ENCODE data around the gene PDS5B.
"Not testable (repeated sequence)": the region's sequence is repeated elsewhere in the genome, so short reads cannot be mapped to it uniquely, and the experiment has no call there.

PDS5B gene

DNA sequence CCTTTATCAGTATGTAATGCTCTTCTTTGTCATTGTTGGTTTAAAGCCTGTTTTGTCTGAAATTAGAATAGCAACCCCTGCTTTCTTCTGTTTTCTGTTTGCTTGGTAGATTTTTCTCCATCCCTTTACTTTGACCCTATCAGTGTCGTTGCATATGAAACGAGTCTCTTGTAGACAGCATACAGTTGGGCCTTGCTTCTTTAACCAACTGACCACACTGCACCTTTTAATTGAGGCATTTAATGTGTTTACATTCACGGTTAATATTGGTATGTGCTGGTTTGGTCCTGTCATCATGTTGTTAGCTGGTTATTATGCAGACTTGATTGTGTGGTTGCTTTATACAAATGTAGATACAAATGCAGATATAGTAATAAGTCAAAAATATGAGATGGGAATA is 71.1 kb downstream of the PDS5B start:
- DNase-seq (ENCODE audit: low spot score) = no peak

DNA sequence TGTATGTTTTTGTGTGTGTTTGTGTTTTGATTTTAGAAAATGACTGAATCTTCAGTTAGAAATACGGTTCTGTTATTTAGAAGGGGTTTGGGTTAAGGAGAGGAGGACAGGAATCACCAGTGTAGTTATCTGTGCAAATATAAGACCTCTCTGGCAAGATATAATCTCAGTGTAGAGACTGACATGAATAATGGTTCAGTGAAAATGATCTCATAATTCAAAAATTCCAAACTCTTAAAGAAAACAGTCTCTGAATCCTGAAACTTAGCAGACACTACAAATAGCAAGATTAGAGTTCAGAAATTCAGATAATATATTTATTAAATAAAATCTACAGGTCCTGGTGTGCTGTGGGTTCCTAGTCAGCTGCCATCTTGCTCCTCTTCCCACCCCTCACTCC is 73.5 kb downstream of the PDS5B start:
- DNase-seq (ENCODE audit: low spot score) = no peak

DNA sequence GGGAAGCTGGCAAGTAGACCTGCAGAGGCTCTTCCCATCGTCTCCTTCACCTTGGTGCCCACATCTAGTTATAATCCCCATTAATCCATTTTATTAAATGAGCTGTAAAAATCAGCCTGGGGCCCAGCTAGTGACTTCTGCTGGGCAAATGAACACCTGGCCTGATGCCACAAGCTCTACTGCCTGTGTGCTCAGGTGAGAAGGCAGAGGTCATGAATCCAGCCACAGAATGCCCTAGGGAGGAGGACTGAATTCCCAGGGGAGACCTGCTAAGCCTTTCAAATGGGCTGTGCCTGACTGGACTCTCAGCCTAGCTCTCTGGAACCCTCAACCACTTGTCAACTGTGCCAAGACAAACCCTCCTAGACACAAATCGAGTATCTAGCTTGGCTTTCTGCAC is 74.0 kb downstream of the PDS5B start:
- DNase-seq (ENCODE audit: low spot score) = no peak

DNA sequence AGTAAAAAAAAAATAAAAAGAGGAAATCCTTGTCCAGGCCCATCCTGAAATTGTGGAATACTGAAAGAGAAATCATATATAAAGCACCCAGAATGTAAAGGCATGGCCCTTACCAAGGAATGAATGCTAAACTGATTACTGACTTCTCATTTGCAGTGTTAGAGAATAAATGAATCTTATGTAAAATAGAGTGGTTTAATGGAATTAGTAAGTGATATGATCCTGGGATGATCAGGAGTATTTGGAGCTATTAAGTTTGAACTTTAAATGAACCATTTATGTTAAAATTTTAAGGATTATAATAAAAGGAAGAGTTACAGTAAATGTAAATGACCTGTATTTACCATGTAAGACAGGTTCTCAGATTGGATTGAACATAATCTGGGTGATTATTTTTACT is 75.4 kb downstream of the PDS5B start:
- DNase-seq (ENCODE audit: low spot score) = no peak

DNA sequence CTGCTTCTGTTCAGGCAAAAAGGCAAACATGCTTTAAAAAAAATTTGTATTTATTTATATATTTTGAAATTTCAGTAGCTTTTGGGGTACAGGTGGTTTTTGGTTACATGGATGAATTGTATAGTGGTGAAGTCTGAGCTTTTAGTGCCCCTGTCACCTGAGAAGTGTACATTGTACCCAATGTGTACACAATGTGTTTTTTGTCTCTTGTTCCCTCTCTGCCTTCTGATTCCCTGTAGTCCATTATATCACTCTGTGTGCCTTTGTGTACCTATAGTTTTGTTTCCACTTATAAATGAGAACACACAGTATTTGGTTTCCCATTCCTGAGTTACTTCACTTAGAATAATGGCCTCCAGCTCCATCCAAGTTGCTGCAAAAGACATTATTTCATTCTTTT is 77.4 kb downstream of the PDS5B start:
- no peak for DNase-seq (ENCODE audit: low spot score)

DNA sequence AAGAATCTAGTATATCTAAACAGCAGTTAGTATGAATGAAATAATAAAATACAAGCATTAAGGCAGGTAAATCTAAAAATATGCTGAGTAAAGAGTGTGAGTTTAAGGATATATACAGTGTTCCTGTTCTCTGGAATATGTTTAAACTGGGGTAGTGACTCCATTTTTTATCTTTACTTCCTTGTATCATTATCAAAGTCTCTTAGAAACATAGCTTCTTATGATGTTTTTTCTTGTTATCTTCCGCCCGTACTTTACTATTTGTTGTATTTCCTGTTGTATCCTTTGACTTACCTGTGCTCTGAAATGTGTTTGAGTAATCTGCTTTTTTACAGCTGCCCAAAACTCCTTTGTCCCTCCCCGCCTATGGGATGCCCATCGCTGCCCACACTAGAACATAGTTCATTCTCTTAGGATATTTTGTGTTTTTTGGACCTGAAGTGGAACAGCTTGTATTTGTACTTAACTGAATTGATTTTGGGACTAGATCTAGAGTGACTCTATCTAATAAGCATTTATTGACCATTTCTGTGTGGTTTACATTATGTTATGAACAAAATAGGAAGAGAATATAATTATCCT is 80.8 kb downstream of the PDS5B start:
- DNase-seq (ENCODE audit: low spot score) = no peak

DNA sequence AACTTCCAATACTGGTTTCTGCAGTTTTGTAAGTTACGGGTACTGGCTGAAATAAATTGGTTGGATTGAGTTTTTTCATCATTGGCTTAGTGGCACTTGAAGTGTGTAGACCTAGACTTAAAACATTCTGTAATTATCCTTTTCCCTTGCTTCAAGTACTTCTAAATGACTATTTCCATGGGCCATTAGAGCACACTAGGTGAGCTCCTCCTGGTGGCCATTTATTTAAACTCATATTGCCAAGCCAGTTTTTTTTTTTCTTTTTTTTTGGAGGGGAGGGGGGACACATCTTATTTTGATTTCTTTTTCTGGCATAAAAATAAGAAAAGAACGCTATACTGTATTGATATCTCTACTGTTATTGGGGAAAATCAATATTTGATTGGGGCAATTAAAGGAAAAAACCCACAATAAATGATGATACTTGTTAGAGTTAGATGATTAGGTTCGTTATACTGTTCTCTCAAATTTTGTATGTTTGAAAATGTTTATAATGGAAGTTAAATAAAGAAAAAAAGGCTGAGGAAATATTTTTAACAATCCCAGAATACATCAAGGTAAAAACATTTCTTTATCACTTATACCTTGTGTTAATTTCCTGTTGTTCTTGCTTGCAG is 82.9 kb downstream of the PDS5B start:
- peak; percentile 12 for DNase-seq (ENCODE audit: low spot score)

DNA sequence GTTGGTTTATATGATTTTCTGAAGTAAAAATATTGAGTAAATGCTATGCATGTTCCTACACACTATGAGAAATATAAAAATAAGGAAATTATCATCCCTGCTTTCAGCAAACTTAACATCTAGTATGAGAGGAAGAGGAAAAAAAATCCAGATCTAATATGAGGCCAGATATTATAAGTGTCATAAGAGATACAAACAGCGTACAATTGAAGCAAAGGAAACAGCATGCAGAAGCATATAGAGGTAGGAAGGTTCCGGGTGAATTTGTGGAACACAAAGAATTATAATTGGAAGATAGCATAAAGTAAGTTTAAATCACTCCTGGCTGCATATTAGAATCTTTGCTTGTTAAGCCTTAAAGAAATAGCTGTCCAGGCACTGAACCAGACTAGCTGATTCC is 88.3 kb downstream of the PDS5B start:
- DNase-seq (ENCODE audit: low spot score) = no peak

DNA sequence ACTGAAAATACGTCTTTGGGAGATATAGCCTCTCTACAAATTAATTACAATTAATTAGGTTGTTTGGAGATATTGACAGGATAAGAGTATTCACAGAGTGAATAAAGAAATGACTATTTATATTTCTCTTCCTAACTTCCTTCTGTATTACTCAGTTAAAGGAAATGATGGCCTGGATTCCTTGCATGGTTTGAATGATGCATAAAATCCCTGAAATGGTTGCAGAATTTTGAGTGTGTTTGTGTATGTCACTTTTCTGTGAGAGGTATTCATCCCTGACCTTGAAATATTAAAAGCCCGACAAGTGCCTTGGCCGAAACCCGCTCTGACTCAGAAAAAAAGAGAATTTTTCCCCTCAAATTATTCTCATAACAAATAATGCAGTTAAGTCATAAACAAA is 90.0 kb downstream of the PDS5B start:
- peak; percentile 2 for DNase-seq (ENCODE audit: low spot score)

DNA sequence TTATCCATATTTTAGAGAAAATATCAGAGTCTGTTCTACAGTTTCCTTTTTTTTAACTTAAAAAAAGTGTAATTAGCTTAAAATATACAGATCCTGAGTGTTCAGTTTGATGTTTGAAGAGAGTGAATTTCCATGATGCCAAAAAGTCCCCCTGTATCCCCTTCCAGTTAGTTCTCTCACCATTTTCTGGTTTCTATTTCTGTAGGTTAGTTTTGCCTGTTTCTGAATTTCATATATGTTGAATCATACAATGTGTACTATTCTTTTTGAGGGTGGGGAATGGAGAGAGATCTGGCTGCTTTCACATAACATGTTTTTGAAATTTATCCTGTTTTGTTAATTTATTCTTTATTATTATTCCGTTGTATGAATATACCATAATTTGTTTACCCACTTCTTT is 95.9 kb downstream of the PDS5B start:
- no peak for DNase-seq (ENCODE audit: low spot score)

DNA sequence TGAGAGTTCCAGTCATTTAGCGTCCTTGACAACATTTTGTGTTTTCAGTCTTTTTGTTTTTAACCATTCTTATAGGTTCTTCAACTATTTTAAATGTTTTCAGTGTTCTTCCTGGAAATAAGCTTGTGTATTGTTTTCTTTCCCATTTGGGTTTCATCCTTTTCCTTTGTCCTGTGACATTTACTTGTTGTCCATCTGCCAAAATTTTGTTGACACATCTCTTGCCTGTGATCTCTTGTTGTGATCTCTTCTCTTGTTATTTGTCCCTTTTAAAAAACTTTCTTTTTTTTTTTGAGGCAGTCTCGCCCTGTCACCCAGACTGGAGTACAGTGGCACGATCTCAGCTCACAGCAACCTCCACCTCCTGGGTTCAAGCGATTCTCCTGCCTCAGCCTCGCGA is 96.5 kb downstream of the PDS5B start:
- no peak for DNase-seq (ENCODE audit: low spot score)

DNA sequence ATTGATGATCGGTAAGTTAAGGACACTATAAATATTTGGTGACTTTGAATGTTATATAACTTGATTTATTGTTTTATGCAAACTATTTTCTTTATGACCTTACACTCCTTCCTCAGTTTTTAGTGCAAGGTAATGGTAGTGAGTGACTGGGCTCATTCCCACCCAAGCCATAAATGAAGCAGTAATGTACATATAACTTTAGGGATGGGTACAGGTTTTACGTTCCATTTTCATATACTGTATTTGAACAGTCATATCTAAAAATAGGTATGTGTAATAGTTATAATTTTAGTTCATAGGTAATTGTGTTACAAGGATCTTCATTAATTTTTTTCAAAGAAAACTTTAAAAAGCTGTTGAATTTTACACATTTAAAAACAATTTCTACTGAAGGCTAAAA is 101.0 kb downstream of the PDS5B start:
- no peak for DNase-seq (ENCODE audit: low spot score)

DNA sequence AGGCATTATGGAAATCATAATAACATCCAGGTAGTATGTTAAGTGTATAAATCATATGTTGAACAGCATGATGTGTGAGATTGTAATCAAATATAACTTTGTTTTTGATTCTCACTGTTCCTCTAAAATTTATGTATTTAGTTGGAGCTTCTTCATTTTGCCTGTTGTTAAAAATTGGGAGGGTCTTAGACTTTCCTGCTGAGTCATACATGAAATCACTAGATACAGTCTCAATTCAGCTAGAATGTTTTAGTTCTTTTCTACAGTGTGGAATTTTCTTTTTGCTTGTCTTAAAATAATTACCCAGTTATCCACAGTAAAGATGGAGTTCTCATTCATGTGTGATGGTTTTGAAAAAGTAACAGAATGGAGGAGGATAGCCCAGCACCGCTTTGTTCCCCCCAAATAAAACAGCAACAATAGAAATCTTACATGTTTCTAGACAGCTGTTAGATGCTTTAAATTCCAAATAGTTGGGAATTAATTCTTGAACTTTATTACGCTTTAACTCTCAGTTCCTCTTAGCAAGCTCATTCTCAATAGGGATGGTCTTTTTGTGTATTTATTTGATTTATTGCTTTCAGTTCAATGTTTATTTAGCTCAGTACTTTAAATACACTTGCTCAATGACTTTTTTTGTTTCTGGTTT is 109.5 kb downstream of the PDS5B start:
- no peak for DNase-seq (ENCODE audit: low spot score)

DNA sequence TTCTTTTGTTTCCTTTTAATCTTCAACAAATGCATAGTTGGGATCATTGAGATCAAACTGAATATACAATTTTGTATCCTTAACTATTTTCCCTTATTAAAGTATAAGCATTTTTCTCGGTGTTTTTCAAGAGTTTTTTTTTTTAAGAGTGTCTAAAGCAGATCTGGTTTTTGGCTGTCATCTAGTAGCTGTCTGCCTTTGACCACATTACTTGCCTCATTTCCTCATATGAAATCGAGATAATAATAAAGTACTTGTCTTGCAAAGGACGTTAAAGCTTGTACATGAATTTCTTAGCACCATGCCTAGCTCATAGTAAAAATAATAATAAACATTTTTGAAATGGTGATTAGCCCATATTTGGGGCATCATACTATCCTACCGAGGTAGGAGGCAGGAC is 121.2 kb downstream of the PDS5B start:
- DNase-seq (ENCODE audit: low spot score) = no peak

DNA sequence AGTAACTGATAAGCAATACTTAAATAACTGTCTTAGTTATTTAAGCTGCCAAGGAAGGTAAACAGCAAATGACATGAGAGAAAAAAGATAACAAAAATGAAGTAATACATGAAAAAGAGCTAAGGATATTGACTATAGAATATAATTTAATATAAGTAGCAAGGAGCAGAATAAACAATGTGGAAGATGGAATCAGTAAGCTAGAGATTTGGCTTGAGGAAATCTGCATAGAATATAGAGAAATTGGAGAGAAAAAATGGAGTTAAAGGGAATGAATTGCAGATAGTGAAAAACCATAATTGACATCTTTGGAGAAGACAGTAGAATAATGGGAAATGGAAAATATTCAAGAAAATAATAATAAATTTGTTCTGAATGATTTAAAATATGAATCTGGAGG is 127.1 kb downstream of the PDS5B start:
- DNase-seq (ENCODE audit: low spot score) = no peak

DNA sequence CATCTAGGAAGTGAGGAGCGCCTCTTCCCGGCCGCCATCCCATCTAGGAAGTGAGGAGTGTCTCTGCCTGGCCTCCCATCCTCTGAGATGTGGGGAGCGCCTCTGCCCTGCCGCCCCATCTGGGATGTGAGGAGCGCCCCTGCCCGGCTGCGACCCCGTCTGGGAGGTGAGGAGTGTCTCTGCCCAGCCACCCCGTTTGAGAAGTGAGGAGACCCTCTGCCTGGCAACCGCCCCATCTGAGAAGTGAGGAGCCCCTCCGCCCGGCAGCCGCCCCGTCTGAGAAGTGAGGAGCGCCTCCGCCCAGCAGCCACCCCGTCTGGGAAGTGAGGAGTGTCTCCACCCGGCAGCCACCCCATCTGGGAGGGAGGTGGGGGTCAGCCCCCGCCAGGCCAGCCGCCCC is 129.9 kb downstream of the PDS5B start:
- DNase-seq (ENCODE audit: low spot score) = not testable (repeated sequence)

DNA sequence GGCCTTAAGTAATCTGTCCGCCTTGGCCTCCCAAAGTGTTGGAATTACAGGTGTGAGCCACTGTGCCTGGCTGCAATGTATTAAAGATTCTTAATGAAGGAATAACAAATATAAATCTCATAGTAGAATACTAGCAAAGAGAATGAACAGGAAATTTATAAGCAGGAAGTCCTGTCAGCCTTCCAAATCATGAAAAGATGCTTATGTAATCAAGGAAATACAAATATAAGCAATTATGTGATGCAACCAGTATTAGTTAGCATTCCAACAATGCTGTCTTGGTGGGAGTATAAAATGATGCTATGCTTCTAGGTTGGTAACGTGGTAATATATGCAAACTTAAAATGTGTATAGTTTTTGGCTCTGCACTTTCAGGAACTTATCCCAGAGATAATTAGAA is 133.8 kb downstream of the PDS5B start:
- no peak for DNase-seq (ENCODE audit: low spot score)

DNA sequence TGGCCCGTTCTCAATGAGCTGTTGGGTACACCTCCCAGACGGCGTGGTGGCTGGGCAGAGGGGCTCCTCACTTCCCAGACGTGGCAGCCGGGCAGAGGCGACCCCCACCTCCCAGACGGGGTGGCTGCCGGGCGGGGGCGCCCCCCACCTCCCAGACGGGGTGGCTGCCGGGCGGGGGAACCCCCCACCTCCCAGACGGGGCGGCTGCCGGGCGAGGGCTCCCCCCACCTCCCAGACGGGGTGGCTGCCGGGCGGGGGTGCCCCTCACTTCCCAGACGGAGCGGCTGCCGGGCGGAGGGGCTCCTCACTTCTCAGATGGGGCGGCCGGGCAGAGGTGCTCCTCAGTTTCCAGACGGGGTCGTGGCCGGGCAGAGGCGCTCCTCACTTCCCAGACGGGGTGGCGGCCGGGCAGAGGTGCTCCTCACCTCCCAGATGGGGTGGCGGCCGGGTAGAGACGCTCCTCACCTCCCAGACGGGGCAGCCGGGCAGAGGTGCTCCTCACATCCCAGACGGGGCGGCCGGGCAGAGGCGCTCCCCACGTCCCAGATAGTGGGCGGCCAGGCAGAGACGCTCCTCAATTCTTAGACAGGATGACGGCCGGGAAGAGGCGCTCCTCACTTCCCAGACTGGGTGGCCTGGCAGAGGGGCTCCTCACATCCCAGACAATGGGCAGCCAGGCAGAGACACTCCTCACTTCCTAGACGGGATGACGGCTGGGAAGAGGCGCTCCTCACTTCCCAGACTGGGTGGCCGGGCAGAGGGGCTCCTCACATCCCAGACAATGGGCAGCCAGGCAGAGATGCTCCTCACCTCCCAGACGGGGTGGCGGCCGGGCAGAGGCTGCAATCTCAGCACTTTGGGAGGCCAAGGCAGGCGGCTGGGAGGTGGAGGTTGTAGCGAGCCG is 135.1 kb downstream of the PDS5B start:
- DNase-seq (ENCODE audit: low spot score) = not testable (repeated sequence)

DNA sequence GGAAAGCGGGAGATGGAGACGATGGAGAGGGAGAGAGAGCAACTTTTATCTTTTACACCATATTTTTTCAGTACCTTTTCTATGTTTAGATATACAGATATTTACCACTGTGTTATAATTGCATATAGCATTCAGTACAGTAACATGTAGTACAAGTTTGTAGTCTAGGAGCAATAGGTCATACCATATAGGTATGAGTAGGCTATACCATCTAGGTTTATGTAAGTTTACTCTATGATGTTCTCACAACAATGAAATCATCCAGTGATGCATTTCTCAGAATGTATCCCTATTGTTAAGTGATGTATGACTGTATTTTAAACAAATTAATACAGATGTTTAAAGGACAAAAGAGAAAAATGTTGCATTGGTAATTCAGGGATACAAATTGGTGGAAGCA is 136.1 kb downstream of the PDS5B start:
- DNase-seq (ENCODE audit: low spot score) = no peak

DNA sequence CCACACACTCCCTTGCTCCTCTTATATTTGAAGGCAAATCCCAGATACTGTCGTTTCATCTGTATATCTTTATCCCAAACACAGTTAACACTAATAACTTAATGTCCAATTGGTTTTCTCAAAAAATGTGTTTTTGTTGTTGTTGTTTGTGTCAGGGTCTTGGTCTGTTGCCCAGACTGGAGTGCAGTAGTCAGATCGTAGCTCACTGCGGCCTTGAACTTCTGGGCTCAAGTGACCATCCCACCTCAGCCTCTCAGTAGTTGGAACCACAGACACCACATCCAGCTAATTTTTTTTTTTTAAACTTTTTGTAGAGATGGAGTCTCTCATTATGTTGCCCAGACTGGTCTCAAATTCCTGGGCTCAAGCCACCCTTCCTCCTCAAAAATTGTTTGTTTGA is 137.7 kb downstream of the PDS5B start:
- DNase-seq (ENCODE audit: low spot score) = no peak

DNA sequence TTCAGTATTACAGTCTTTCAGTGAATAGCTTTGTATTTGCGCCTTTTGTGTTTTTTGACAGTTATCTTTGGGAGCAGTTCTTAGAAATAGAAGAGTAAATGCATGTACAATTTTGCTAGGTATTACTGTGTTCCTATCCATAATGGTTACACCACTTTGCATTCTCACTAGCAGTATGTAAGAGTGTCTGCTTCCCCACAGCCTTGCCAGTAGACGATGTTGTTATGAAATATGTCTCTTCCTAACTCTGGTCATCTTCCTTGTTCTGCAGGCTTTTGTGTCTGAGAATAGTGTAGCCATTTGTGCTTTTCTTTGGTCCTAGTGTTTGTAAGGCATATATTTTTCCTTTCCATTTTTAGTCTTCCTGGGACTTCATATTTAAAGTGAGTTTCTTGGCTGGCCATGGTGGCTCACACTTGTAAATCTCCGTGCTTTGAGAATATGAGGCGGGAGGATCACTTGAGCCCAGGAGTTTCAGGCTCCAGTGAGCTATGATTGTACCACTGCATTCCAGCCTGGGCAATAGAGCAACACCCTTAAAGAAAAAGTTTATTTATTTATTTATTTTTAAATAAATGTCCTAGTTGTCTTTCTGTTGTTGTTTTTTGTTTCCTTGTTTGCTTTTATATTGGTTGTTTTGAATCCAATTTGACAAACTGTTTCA is 140.3 kb downstream of the PDS5B start:
- no peak for DNase-seq (ENCODE audit: low spot score)

DNA sequence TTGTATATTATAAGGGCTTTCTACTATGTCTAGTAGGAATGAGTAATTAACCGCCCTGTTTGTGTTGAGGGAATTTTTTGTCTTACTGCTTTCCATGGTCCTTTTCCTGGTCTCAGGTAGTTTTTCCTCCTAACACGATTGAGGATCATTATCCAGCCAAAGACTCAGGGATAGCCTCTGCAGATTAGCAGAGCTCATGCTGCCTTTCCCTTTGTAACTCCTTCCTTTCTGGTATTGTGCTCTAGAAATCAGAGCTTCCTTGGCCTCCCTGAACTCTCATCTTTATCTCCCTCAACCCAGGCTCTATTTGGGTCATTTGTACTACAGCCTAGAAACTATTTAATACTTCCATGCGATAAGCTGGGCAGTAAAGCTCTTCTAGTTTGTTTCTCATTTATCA is 142.1 kb downstream of the PDS5B start:
- no peak for DNase-seq (ENCODE audit: low spot score)
